Anterior cingulate cortex (tissue), 58 donors: ENCODE data around the gene TAF3.

Source experiments
- DNase-seq, 58 donors: peaks; one replicate each; lab custom pipeline; 2025; lab: John Stamatoyannopoulos, UW

TAF3 gene

GRCh38 chr10:7932301-7933036 is 114.2 kb downstream of the TAF3 start:
- DNase-seq: no peak

GRCh38 chr10:7933262-7933661 is 115.0 kb downstream of the TAF3 start:
- DNase-seq: no peak

- DNase-seq: no peak
These were observed 115.5 kb downstream of the TAF3 start for GRCh38 chr10:7933757-7934156.

- DNase-seq: no peak
These were observed 119.1 kb downstream of the TAF3 start for GRCh38 chr10:7937315-7937945.

GRCh38 chr10:7941576-7941975 is 123.3 kb downstream of the TAF3 start:
- DNase-seq: no peak

GRCh38 chr10:7942316-7942715 is 124.0 kb downstream of the TAF3 start:
- no peak for DNase-seq

GRCh38 chr10:7942859-7943258 is 124.6 kb downstream of the TAF3 start:
- no peak for DNase-seq

- no peak for DNase-seq
These were observed 125.8 kb downstream of the TAF3 start for GRCh38 chr10:7944215-7944480.

GRCh38 chr10:7944537-7944936 is 126.2 kb downstream of the TAF3 start:
- DNase-seq: no peak

- no peak for DNase-seq
These were observed 126.7 kb downstream of the TAF3 start for GRCh38 chr10:7945034-7945433.

- DNase-seq: no peak
These were observed 127.3 kb downstream of the TAF3 start for GRCh38 chr10:7945469-7946187.

- DNase-seq: no peak
These were observed 130.2 kb downstream of the TAF3 start for GRCh38 chr10:7948371-7949000.

GRCh38 chr10:7950981-7951847 is 132.9 kb downstream of the TAF3 start:
- DNase-seq: no peak

GRCh38 chr10:7952266-7952665 is 134.0 kb downstream of the TAF3 start:
- no peak for DNase-seq

GRCh38 chr10:7953447-7953846 is 135.1 kb downstream of the TAF3 start:
- DNase-seq: no peak

GRCh38 chr10:7955446-7955845 is 137.1 kb downstream of the TAF3 start:
- DNase-seq: no peak

GRCh38 chr10:7956508-7956907 is 138.2 kb downstream of the TAF3 start:
- DNase-seq: no peak

GRCh38 chr10:7957591-7957990 is 139.3 kb downstream of the TAF3 start:
- no peak for DNase-seq

- DNase-seq: no peak
These were observed 140.1 kb downstream of the TAF3 start for GRCh38 chr10:7958442-7958841.

- DNase-seq: no peak
These were observed 141.8 kb downstream of the TAF3 start for GRCh38 chr10:7960108-7960507.

- DNase-seq: no peak
These were observed 144.3 kb downstream of the TAF3 start for GRCh38 chr10:7962592-7962991.
